GM21515 (cell line): ENCODE data around the gene RIN3.

Experiments
- ATAC-seq: cut with Tn5 transposase; IDR thresholded peaks from one replicate; pipeline ENCODE4 v1.9.1; 2021; ENCODE audit not compliant: unreplicated experiment

RIN3 gene

DNA sequence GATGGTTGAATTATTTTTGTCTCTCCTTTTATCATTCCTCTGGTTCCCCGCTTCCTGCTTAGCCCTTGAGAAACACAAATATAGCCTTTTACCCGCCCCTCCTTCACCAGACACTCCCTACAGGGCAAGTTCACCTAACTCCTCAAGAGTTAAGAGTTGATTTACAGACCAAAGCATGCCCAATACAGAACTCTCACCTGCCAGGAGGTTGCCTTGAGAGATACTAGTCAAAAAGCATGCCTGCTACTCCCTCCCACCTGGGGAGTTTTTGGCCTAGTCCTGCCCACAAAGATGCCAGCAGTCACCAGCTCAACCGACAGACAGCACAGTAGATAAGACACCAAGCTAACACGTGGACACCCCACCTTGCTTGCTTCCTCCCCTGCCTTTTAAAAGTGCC, 223.6 kb downstream of the RIN3 start:
- no peak for ATAC-seq

DNA sequence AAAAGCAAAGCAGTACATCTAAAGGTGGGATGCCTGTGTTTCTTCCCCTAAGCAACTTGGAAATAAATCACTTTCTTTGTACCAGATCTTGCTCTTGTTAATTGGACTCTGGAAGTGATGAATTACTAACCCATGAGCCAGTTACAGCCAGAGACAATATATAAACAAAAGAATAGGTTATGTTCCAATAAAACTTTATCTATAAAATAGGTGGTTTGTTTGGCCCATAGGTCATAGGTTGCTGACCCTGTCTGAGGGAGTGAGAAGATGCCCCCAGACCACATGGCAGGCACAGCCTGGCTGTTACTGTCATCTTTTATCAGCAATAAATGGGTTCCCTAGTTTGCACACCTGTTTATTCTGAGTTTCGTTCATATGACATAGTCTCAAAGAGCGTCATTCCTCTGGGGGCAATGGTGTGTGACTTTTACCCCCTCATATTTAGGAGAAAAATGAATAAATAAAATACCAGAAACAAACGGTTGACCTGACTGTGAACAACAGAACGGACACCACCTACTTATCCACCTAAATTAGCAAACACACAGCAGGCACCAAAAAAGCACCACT, 224.1 kb downstream of the RIN3 start:
- no peak for ATAC-seq
